Mammary epithelial cell (primary cell): ENCODE data around the gene AIF1L.

Experiments used
- CTCF ChIP-seq, 2 donors: IDR thresholded peaks in 1 of 2; conservative IDR thresholded peaks in 1 of 2; 2 replicates each; pipeline ENCODE4 v1.5.1; 2011 to 2012; ENCODE audit warnings: inconsistent platforms in 2 of 2, low read length in 2 of 2, mild to moderate bottlenecking in 2 of 2, control low read depth in 1 of 2, low read depth in 1 of 2; ENCODE audit not compliant: insufficient read depth in 1 of 2; ENCODE audit errors: extremely low read depth in 1 of 2
- EZH2 ChIP-seq: IDR thresholded peaks from 2 replicates; pipeline ENCODE4 v1.6.1; 2012; ENCODE audit warnings: low read length, inconsistent platforms, borderline replicate concordance

- TF ChIP-seq CTCF (conservative IDR thresholded peaks at IDR 0.05 in 1 of 2, IDR thresholded peaks at IDR 0.05 in 1 of 2; ENCODE audit: extremely low read depth in 1 of 2, insufficient read depth in 1 of 2, low read depth in 1 of 2, low read length in 2 of 2) (no peak), EZH2 (no peak)
Observed at GRCh38 chr9:131117762-131118145, 21.4 kb downstream of the AIF1L start.
